Measurements from ENCODE around the gene CSRNP3. TPM values are rescaled to one million over a fixed set of nuclear protein-coding genes. Genes with fewer than 3 reads are reported as not detected.

The CSRNP3 gene, protein sequence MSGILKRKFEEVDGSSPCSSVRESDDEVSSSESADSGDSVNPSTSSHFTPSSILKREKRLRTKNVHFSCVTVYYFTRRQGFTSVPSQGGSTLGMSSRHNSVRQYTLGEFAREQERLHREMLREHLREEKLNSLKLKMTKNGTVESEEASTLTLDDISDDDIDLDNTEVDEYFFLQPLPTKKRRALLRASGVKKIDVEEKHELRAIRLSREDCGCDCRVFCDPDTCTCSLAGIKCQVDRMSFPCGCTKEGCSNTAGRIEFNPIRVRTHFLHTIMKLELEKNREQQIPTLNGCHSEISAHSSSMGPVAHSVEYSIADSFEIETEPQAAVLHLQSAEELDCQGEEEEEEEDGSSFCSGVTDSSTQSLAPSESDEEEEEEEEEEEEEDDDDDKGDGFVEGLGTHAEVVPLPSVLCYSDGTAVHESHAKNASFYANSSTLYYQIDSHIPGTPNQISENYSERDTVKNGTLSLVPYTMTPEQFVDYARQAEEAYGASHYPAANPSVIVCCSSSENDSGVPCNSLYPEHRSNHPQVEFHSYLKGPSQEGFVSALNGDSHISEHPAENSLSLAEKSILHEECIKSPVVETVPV
- polyA plus RNA-seq (2013, experiment 1 of 2) = 2.0 TPM
- 5.5 TPM for polyA plus RNA-seq (2013, experiment 2 of 2)

DNA sequence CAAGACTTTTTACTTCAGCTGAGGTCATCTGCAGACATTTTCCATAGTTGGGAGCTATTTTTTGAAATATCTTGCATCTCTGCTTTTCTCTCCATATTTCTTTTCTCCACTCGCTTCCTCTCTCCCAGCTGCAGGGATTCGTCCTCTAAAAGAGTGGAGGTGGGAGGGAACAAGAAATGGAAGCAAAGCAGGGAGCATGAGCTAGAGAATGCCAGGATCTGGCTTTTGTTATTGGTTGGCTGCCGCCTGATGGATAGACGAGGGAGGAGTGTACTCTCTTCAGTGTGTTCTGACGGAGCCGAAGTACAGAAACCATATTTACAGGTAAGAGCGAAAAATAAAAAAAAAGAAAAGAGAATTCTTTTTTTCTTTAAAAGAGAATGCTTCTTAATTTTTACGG lies at the start of gene CSRNP3:
Gene CSRNP3 (plus strand): TSS at position 282 of the 400 bp plus-strand sequence. CDS start 125,368 bp downstream, outside the sequence.
- no peaks in the 10 kb centered on the region for H3K36me3 ChIP-seq (ENCODE audit: insufficient read depth, low read length)
- no peaks in the 10 kb centered on the region for H3K9me3 ChIP-seq (ENCODE audit: insufficient read depth, low read depth, low read length)
- H3K27ac ChIP-seq (ENCODE audit: low read depth, low read length) = peak within 1 kb of the TSS; percentile 15
- H3K4me3 ChIP-seq (ENCODE audit: low read length) = peak within 1 kb of the TSS; percentile 81
- H3K4me1 ChIP-seq (ENCODE audit: insufficient read depth, low read length) = peaks cover 26% of the 10 kb centered on the region
- peak within 1 kb of the TSS; percentile 73 for H3K9ac ChIP-seq (ENCODE audit: low read depth, low read length)
- WGBS = 5% methylated on average over 6 of the region's 8 CpGs
- H3K27me3 ChIP-seq (ENCODE audit: insufficient read depth, low read length) = no peaks in the 10 kb centered on the region

DNA sequence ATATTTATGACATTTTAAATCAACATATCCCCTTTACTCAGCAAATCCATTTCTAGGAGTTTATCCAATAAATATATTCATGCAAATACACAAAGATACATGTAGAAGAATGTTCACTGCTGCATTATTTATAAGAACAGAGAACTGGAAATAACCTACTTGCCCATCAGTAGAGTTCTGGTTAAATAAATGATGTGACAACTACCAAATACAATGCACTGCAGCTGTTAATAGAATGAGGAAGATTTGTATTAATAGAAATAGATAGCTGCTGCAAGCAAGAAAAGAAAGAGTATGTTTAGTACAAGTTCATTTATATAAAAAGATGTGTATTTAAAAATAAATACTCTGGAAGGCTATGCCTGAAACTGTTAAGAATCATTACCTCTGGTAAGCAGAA lies 49.3 kb upstream of the CSRNP3 start:
- Histone ChIP-seq H3K9me3 (ENCODE audit: insufficient read depth, low read depth, low read length) (peaks cover 15% of the 10 kb centered on the region; the same call in 1 of the 2 replicates), H3K36me3 (ENCODE audit: insufficient read depth, low read length) (no peaks in the 10 kb centered on the region), H3K4me1 (ENCODE audit: insufficient read depth, low read length) (no peaks in the 10 kb centered on the region), H3K27me3 (ENCODE audit: insufficient read depth, low read length) (no peaks in the 10 kb centered on the region), H3K27ac (ENCODE audit: low read depth, low read length) (no peak overlapping the region), H3K4me3 (ENCODE audit: low read length) (no peak overlapping the region), H3K9ac (ENCODE audit: low read depth, low read length) (no peak overlapping the region)

DNA sequence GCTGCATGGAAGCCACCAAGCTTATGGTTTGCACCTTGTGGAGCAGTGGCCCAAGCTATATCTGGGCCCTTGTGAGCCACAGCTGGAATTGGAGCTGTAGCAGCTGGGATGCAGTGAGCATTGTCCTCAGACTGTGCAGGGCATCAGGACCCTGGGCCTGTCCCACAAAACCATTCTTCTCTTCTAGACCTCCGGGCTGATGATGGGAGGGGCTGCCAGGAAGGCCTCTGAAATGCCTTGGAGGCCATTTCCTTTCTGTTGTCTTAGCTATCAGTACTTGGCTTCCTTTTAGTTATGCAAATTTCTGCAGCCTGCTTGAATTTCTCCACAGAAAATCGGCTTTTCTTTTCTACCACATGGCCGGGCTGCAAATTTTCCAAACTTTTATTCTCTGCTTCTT lies 46.4 kb upstream of the CSRNP3 start:
- Histone ChIP-seq H3K27me3 (ENCODE audit: insufficient read depth, low read length) (no peaks in the 10 kb centered on the region), H3K9ac (ENCODE audit: low read depth, low read length) (no peak overlapping the region), H3K36me3 (ENCODE audit: insufficient read depth, low read length) (no peaks in the 10 kb centered on the region), H3K9me3 (ENCODE audit: insufficient read depth, low read depth, low read length) (peaks cover 15% of the 10 kb centered on the region; the same call in 1 of the 2 replicates), H3K4me1 (ENCODE audit: insufficient read depth, low read length) (no peaks in the 10 kb centered on the region), H3K4me3 (ENCODE audit: low read length) (no peak overlapping the region), H3K27ac (ENCODE audit: low read depth, low read length) (peak overlapping the region; percentile 32; the same call in 1 of the 2 replicates)
- WGBS = 67% methylated on average over 3 of the region's 3 CpGs

DNA sequence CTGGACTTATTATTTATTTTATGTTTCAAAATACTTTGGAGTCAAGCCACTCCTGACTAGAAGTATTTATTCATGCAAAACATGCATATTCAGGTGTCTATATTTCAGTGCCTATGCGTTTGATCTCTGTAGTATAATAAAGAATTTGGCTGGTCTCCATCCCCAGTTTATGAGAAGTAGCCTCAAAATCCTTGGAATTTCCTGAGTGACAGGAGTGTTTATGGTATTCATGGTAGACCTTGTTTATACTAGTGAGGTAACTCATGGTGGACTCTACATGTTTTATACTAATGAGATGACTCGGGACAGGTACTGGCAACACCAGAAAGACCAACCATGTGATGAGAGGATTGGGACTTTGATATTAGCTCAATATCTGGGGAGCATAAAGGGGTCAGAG lies 43.9 kb upstream of the CSRNP3 start:
- WGBS = 97% methylated on average over 2 of the region's 2 CpGs
- Histone ChIP-seq H3K4me3 (ENCODE audit: low read length) (no peak overlapping the region), H3K27me3 (ENCODE audit: insufficient read depth, low read length) (no peaks in the 10 kb centered on the region), H3K36me3 (ENCODE audit: insufficient read depth, low read length) (no peaks in the 10 kb centered on the region), H3K9ac (ENCODE audit: low read depth, low read length) (no peak overlapping the region), H3K27ac (ENCODE audit: low read depth, low read length) (no peak overlapping the region), H3K4me1 (ENCODE audit: insufficient read depth, low read length) (no peaks in the 10 kb centered on the region), H3K9me3 (ENCODE audit: insufficient read depth, low read depth, low read length) (peaks cover 15% of the 10 kb centered on the region; the same call in 1 of the 2 replicates)

DNA sequence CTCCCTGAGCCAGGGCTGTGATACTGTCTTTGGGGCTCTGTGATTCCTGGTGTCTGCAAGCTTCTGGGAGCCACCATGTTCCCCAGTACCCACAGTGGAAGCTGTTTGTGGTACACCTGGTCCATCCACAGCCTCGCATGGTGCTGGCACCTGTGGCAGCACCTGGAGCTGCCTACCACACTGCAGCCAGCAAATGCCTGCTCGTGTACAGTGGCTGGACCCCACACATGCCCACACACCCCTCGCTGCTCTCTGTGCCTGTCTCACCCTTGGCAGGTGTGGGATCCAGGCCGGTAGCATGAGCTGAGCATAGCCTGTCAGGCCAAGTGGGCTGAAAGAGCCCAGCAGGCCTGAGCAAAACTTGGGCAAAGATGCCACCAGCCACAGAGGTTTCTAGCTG lies 41.8 kb upstream of the CSRNP3 start:
- WGBS = 97% methylated on average over 4 of the region's 4 CpGs
- Histone ChIP-seq H3K9me3 (ENCODE audit: insufficient read depth, low read depth, low read length) (peaks cover 7% of the 10 kb centered on the region; the same call in 1 of the 2 replicates), H3K27ac (ENCODE audit: low read depth, low read length) (no peak overlapping the region), H3K9ac (ENCODE audit: low read depth, low read length) (no peak overlapping the region), H3K4me1 (ENCODE audit: insufficient read depth, low read length) (peaks cover 7% of the 10 kb centered on the region; the same call in 1 of the 2 replicates), H3K36me3 (ENCODE audit: insufficient read depth, low read length) (no peaks in the 10 kb centered on the region), H3K27me3 (ENCODE audit: insufficient read depth, low read length) (no peaks in the 10 kb centered on the region), H3K4me3 (ENCODE audit: low read length) (no peak overlapping the region)

DNA sequence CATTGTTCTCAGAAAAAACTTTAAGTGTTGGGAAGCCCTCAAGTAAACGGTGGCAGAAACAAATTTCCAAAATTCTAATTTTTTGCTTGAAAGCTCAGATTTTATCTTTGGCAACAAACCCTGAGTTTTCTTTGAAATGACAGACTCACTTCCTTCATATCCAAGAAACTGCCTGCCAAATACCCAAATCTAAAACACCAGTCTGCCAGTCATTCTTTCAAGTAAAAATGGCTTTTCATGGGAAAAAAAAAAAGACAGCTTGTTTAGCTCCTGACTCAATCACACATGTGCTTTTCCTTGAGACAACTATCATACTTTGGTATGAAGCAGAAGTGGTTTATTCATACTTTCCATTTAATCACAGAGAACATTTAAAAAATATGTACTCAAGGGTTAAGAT lies 40.6 kb upstream of the CSRNP3 start:
- H3K27me3 ChIP-seq (ENCODE audit: insufficient read depth, low read length) = no peaks in the 10 kb centered on the region
- no peak overlapping the region for H3K4me3 ChIP-seq (ENCODE audit: low read length)
- H3K27ac ChIP-seq (ENCODE audit: low read depth, low read length) = no peak overlapping the region
- no peak overlapping the region for H3K9ac ChIP-seq (ENCODE audit: low read depth, low read length)
- peaks cover 15% of the 10 kb centered on the region; the same call in 1 of the 2 replicates for H3K4me1 ChIP-seq (ENCODE audit: insufficient read depth, low read length)
- 92% methylated on average over 1 of the region's 1 CpG for WGBS
- no peaks in the 10 kb centered on the region for H3K9me3 ChIP-seq (ENCODE audit: insufficient read depth, low read depth, low read length)
- H3K36me3 ChIP-seq (ENCODE audit: insufficient read depth, low read length) = no peaks in the 10 kb centered on the region

DNA sequence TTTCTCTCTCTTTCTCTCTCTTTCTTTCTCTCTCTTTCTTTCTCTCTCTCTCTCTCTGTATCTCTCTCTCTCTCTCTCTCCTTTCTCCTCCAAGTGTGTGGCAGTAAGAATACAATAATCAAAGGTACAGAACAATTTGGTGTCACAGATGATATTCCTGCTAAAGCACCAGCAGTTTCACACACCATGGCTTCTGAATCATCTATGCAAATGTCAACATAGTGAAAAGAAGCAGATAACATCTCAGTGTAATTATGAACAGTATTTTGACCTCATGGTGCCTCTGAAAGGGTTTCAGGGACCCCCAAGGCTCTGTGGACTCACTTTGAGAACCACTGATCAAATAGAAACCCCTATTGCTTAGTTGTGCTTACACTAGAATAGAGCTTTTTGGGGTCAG lies 38.5 kb upstream of the CSRNP3 start:
- peaks cover 31% of the 10 kb centered on the region for H3K4me1 ChIP-seq (ENCODE audit: insufficient read depth, low read length)
- no peak overlapping the region for H3K4me3 ChIP-seq (ENCODE audit: low read length)
- H3K27me3 ChIP-seq (ENCODE audit: insufficient read depth, low read length) = no peaks in the 10 kb centered on the region
- no peak overlapping the region for H3K27ac ChIP-seq (ENCODE audit: low read depth, low read length)
- H3K36me3 ChIP-seq (ENCODE audit: insufficient read depth, low read length) = no peaks in the 10 kb centered on the region
- no peaks in the 10 kb centered on the region for H3K9me3 ChIP-seq (ENCODE audit: insufficient read depth, low read depth, low read length)
- H3K9ac ChIP-seq (ENCODE audit: low read depth, low read length) = no peak overlapping the region

DNA sequence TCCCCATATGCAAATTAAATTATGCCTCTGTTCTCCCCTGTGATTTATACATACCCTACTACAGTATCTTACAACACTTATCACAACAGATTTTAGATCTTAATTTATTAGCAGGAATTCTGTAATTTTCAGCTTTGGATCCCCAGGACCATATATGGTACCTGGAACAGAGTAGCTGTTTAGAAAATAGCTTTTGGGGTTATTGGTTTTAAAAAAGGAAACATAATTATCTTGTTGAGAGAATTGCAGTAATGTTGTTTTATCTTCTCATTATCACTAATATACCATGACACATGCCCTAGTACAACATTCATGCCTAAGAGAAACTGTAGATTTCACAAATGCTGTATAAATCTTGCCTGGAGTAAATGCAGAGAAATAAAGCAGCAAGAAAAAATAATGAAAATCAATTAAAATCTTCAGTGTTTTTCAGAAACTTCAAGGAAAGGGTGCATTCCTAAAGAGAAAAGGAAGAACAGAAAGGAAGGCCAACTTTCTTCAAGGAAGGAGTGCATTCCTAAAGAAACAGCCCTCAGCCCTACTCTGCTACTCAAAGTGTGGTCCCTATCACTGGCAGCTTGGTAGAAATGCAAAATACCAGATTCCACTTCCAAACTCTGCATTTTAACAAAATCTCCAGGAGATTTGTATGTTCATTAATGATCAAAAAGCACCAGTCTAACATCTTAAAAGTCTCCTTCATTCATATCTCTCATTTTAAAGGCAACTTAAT lies 37.1 kb upstream of the CSRNP3 start:
- no peaks in the 10 kb centered on the region for H3K36me3 ChIP-seq (ENCODE audit: insufficient read depth, low read length)
- H3K27ac ChIP-seq (ENCODE audit: low read depth, low read length) = 0 out of 2 replicates have a peak overlapping the region, but pooled peaks have one; percentile 8
- peaks cover 42% of the 10 kb centered on the region for H3K4me1 ChIP-seq (ENCODE audit: insufficient read depth, low read length)
- no peaks in the 10 kb centered on the region for H3K9me3 ChIP-seq (ENCODE audit: insufficient read depth, low read depth, low read length)
- no peaks in the 10 kb centered on the region for H3K27me3 ChIP-seq (ENCODE audit: insufficient read depth, low read length)
- no peak overlapping the region for H3K4me3 ChIP-seq (ENCODE audit: low read length)
- H3K9ac ChIP-seq (ENCODE audit: low read depth, low read length) = no peak overlapping the region

DNA sequence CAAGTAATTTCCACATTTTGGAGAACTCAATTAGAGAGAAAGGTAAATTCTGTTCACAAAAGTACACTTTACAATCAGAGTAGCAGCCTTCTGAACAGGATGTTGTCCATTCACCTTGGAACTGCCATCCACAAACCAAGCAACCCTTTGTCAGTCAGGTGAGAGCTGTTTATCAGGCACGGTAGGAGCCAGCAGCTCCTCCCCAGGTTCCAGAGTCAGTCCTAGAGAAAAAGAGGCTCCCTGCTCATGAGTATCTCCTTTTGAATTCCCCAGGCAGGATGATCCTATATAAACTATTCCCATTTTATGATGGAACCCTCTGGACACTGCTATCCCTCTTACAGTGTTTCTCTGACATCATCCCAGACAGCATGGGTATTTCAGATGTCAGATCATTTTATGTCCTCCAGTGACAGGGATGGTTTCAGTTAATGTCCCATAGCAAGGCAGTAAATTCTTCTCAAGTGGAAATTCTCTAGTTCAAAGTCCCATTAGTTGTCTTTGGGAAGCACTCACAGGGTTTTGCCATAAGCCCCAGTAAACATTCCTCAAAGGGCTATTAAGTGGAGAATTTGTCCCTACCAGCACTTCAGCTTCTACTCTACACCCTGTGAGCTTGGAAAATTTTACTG lies 34.5 kb upstream of the CSRNP3 start:
- Histone ChIP-seq H3K4me1 (ENCODE audit: insufficient read depth, low read length) (peaks cover 42% of the 10 kb centered on the region), H3K9ac (ENCODE audit: low read depth, low read length) (no peak overlapping the region), H3K27ac (ENCODE audit: low read depth, low read length) (peak overlapping the region; percentile 48; the same call in 1 of the 2 replicates), H3K27me3 (ENCODE audit: insufficient read depth, low read length) (no peaks in the 10 kb centered on the region), H3K4me3 (ENCODE audit: low read length) (no peak overlapping the region), H3K36me3 (ENCODE audit: insufficient read depth, low read length) (no peaks in the 10 kb centered on the region), H3K9me3 (ENCODE audit: insufficient read depth, low read depth, low read length) (no peaks in the 10 kb centered on the region)
- WGBS = 41% methylated on average over 1 of the region's 1 CpG

DNA sequence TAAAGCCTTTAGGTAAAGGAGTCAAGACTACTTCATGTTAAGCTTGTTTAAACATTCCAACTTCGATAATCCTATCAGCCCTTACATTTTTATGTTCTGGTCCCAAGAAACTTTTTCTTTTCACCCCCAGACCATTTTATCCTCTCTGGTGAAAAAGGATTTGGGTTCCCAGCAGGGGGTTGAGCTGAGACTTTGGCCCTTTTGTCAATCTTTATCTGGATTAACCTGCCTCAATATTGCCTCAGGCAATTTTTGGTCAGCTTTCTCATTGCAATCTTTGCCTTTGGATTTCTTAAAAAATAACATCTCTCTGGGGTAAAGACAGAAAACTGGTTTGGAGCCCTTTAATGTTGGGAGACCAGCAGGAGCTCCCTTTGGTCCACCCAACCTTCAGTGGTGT lies 33.9 kb upstream of the CSRNP3 start:
- Histone ChIP-seq H3K4me3 (ENCODE audit: low read length) (no peak overlapping the region), H3K36me3 (ENCODE audit: insufficient read depth, low read length) (no peaks in the 10 kb centered on the region), H3K27me3 (ENCODE audit: insufficient read depth, low read length) (no peaks in the 10 kb centered on the region), H3K4me1 (ENCODE audit: insufficient read depth, low read length) (peaks cover 42% of the 10 kb centered on the region), H3K9ac (ENCODE audit: low read depth, low read length) (no peak overlapping the region), H3K9me3 (ENCODE audit: insufficient read depth, low read depth, low read length) (no peaks in the 10 kb centered on the region), H3K27ac (ENCODE audit: low read depth, low read length) (peak overlapping the region; percentile 19; the same call in 1 of the 2 replicates)
- 76% methylated on average over 1 of the region's 1 CpG for WGBS
